DND-41 (cell line): ENCODE results near the gene POLK.

Source experiments
- EZH2 ChIP-seq: IDR thresholded peaks from 3 replicates; pipeline ENCODE4 v1.6.1; 2012; ENCODE audit warnings: borderline replicate concordance, low read depth, mild to moderate bottlenecking, moderate library complexity, low read length, inconsistent platforms; ENCODE audit not compliant: severe bottlenecking
- TF ChIP-seq, protein P1 (sequence below): IDR thresholded peaks from 2 replicates; pipeline ENCODE4 v1.5.1; 2012; ENCODE audit warnings: borderline replicate concordance, low read length, moderate library complexity, mild to moderate bottlenecking; ENCODE audit not compliant: poor library complexity, severe bottlenecking; ENCODE audit errors: extremely low read depth

DNA sequence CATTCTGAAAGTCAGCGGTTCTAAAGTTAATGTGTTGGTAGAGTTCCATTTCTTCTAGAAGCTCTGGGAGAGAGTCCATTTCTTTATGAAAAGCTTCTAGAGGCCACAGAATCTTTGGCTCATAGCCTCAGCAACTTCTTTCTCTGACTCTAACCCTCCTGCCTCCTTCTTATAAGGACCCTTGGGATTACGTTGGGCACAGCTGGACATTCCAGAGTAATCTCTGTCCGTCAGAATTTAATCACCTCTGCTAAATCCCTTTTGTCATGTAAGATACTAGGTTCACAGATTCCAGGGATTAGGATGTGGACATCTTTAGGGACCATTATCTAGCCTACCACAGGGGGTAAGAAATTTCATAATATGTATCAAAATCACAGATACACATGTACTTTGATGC lies 77.0 kb downstream of the POLK start:
- TF ChIP-seq, protein P1, sequence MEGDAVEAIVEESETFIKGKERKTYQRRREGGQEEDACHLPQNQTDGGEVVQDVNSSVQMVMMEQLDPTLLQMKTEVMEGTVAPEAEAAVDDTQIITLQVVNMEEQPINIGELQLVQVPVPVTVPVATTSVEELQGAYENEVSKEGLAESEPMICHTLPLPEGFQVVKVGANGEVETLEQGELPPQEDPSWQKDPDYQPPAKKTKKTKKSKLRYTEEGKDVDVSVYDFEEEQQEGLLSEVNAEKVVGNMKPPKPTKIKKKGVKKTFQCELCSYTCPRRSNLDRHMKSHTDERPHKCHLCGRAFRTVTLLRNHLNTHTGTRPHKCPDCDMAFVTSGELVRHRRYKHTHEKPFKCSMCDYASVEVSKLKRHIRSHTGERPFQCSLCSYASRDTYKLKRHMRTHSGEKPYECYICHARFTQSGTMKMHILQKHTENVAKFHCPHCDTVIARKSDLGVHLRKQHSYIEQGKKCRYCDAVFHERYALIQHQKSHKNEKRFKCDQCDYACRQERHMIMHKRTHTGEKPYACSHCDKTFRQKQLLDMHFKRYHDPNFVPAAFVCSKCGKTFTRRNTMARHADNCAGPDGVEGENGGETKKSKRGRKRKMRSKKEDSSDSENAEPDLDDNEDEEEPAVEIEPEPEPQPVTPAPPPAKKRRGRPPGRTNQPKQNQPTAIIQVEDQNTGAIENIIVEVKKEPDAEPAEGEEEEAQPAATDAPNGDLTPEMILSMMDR: no peak
- no peak for TF ChIP-seq EZH2
